ENCODE measurements around the gene DLGAP3. TPM values are rescaled to one million over a fixed set of nuclear protein-coding genes. Genes with fewer than 3 reads are reported as not detected.

The DLGAP3 gene
- polyA plus RNA-seq, 1 donor from 2014 or later, result 2.9 TPM

- Histone ChIP-seq H3K4me3 (ENCODE audit: low read length) (no peak overlapping the region), H3F3A (ENCODE audit: insufficient read depth, low read length, poor library complexity, severe bottlenecking) (no peaks in the 10 kb centered on the region), H3K36me3 (ENCODE audit: insufficient read depth, low read length) (no peaks in the 10 kb centered on the region), H3K9ac (ENCODE audit: low read length) (no peak overlapping the region), H3K27me3 (ENCODE audit: insufficient read depth, low read depth, low read length) (no peaks in the 10 kb centered on the region), H3K27ac (ENCODE audit: low read length) (no peak overlapping the region), H3K4me2 (ENCODE audit: low read length) (no peak overlapping the region), H2AFZ (ENCODE audit: low read depth, low read length) (no peak overlapping the region), H3K79me2 (replicated peaks; ENCODE audit: insufficient read depth, low read length) (no peaks in the 10 kb centered on the region), H3K9me2 (ENCODE audit: insufficient read depth, low read length) (no peaks in the 10 kb centered on the region), H3K9me3 (ENCODE audit: low read length) (no peaks in the 10 kb centered on the region), H4K20me1 (ENCODE audit: insufficient read depth) (no peaks in the 10 kb centered on the region)
- no peak for TF ChIP-seq EP300 (conservative IDR thresholded peaks at IDR 0.05; ENCODE audit: poor library complexity, severe bottlenecking)
- TF ChIP-seq SMC3 (conservative IDR thresholded peaks at IDR 0.05; ENCODE audit: poor library complexity), result no peak
- no peak for TF ChIP-seq POLR2AphosphoS5 (IDR thresholded peaks at IDR 0.05)
- TF ChIP-seq TAF1 (IDR thresholded peaks at IDR 0.05; ENCODE audit: low read depth), result no peak
- no peak for TF ChIP-seq MXI1 (conservative IDR thresholded peaks at IDR 0.05; ENCODE audit: poor library complexity, severe bottlenecking)
- no peak for TF ChIP-seq RAD21 (conservative IDR thresholded peaks at IDR 0.05)
- TF ChIP-seq EZH2 (IDR thresholded peaks at IDR 0.05; ENCODE audit: borderline replicate concordance, insufficient read depth, low read length, poor library complexity, severe bottlenecking), result no peak
- no peak for TF ChIP-seq CTCF (IDR thresholded peaks at IDR 0.05; ENCODE audit: poor library complexity, severe bottlenecking)
- TF ChIP-seq REST (IDR thresholded peaks at IDR 0.05; ENCODE audit: borderline replicate concordance), result no peak
These were observed 48.4 kb upstream of the DLGAP3 start for GRCh38 chr1:34977858-34978257.

- Histone ChIP-seq H3K4me2 (ENCODE audit: low read length) (no peak overlapping the region), H3K9ac (ENCODE audit: low read length) (no peak overlapping the region)
These were observed 47.7 kb upstream of the DLGAP3 start for GRCh38 chr1:34977210-34977471.

More at GRCh38 chr1:34977210-34977471, 47.7 kb upstream of the DLGAP3 start:
- Histone ChIP-seq H3K9me2 (ENCODE audit: insufficient read depth, low read length) (no peaks in the 10 kb centered on the region), H3K4me3 (ENCODE audit: low read length) (no peak overlapping the region), H3K79me2 (replicated peaks; ENCODE audit: insufficient read depth, low read length) (no peaks in the 10 kb centered on the region), H3K36me3 (ENCODE audit: insufficient read depth, low read length) (no peaks in the 10 kb centered on the region), H3K27me3 (ENCODE audit: insufficient read depth, low read depth, low read length) (no peaks in the 10 kb centered on the region), H2AFZ (ENCODE audit: low read depth, low read length) (no peak overlapping the region), H3F3A (ENCODE audit: insufficient read depth, low read length, poor library complexity, severe bottlenecking) (no peaks in the 10 kb centered on the region), H4K20me1 (ENCODE audit: insufficient read depth) (no peaks in the 10 kb centered on the region), H3K27ac (ENCODE audit: low read length) (no peak overlapping the region), H3K9me3 (ENCODE audit: low read length) (no peaks in the 10 kb centered on the region)
- TF ChIP-seq MXI1 (conservative IDR thresholded peaks at IDR 0.05; ENCODE audit: poor library complexity, severe bottlenecking) (no peak), EP300 (conservative IDR thresholded peaks at IDR 0.05; ENCODE audit: poor library complexity, severe bottlenecking) (no peak)
